IMR-90 (cell line): Measurements from ENCODE around the gene FBXW8. TPM values are rescaled to one million over a fixed set of nuclear protein-coding genes. Genes with fewer than 3 reads are reported as not detected.

Experiments used
- ATAC-seq: fragments of 200-7000 bp; cut with Tn5 transposase; 2 replicates; pipeline ENCODE4 v1.9.1; 2020; ENCODE audit warnings: low read depth, mild to moderate bottlenecking, moderate library complexity
- BruUV-seq: library from RNA; stranded (reverse); fragments of 400-500 nt; replicated peaks from 2 replicates; lab custom pipeline; 2021; lab: Mats Ljungman, UMichigan
- CTCF ChIA-PET: fragments of 300-600 bp; formaldehyde crosslinking; extraction: SDS; loops from one replicate; lab custom pipeline; 2021; ENCODE audit warnings: antibody characterized with exemption; lab: Yijun Ruan, JAX
- POLR2A ChIA-PET: fragments of 300-600 bp; sonication (Branson Sonifier 250); formaldehyde crosslinking; loops from one replicate; lab custom pipeline; 2022; ENCODE audit warnings: antibody characterized with exemption; ENCODE audit not compliant: unreplicated experiment; lab: Charles Lee
- DNase-seq: peaks from one replicate; pipeline ENCODE4 v3.0.0; 2013
- H2AFZ ChIP-seq: replicated peaks from 2 replicates; pipeline ENCODE3; 2013; ENCODE audit warnings: low read length, mild to moderate bottlenecking; ENCODE audit not compliant: poor library complexity
- H2AK5ac ChIP-seq: 2 replicates; pipeline ENCODE4 v1.6.1; 2013; ENCODE audit warnings: low read depth, low read length, inconsistent platforms
- H2AK9ac ChIP-seq: replicated peaks from 2 replicates; pipeline ENCODE3; 2013; ENCODE audit warnings: mild to moderate bottlenecking, low read depth, low read length, moderate library complexity; ENCODE audit not compliant: poor library complexity
- H2BK120ac ChIP-seq: 2 replicates; pipeline ENCODE4 v1.6.1; 2013; ENCODE audit warnings: low read depth, low read length, inconsistent platforms
- H2BK15ac ChIP-seq: 3 replicates; pipeline ENCODE4 v1.6.1; 2013; ENCODE audit warnings: low read depth, low read length, inconsistent platforms
- H2BK20ac ChIP-seq: 2 replicates; pipeline ENCODE4 v1.6.1; 2013; ENCODE audit warnings: low read depth, mild to moderate bottlenecking, inconsistent platforms, low read length, moderate library complexity
- H2BK5ac ChIP-seq: 2 replicates; pipeline ENCODE4 v1.6.1; 2013; ENCODE audit warnings: mild to moderate bottlenecking, low read depth, low read length, inconsistent platforms; ENCODE audit not compliant: poor library complexity, severe bottlenecking
- H3K14ac ChIP-seq: replicated peaks from 2 replicates; pipeline ENCODE4 v1.6.1; 2013; ENCODE audit warnings: low read depth, low read length, inconsistent platforms
- H3K18ac ChIP-seq: 2 replicates; pipeline ENCODE4 v1.6.1; 2013; ENCODE audit warnings: low read depth, low read length, control low read depth
- H3K23ac ChIP-seq: 2 replicates; pipeline ENCODE4 v1.6.1; 2013; ENCODE audit warnings: low read depth, low read length, inconsistent platforms
- H3K27ac ChIP-seq: 2 replicates; pipeline ENCODE4 v1.5.1; 2013; ENCODE audit warnings: mild to moderate bottlenecking, control low read depth, low read length; ENCODE audit not compliant: insufficient read depth
- H3K27me3 ChIP-seq: 2 replicates; pipeline ENCODE4 v1.6.1; 2013; ENCODE audit warnings: low read length; ENCODE audit not compliant: control insufficient read depth, insufficient read depth
- H3K36me3 ChIP-seq: 2 replicates; pipeline ENCODE4 v1.6.1; 2013; ENCODE audit warnings: low read length, mixed read lengths; ENCODE audit not compliant: control insufficient read depth, insufficient read depth
- H3K4ac ChIP-seq: 2 replicates; pipeline ENCODE4 v1.6.1; 2013; ENCODE audit warnings: low read depth, low read length, inconsistent platforms
- H3K4me1 ChIP-seq: 2 replicates; pipeline ENCODE4 v1.6.1; 2013; ENCODE audit warnings: low read length, mixed read lengths; ENCODE audit not compliant: control insufficient read depth, insufficient read depth
- H3K4me2 ChIP-seq: 2 replicates; pipeline ENCODE4 v1.6.1; 2013; ENCODE audit warnings: low read depth, mild to moderate bottlenecking, control low read depth, low read length, moderate library complexity
- H3K4me3 ChIP-seq: 2 replicates; pipeline ENCODE4 v1.5.1; 2013; ENCODE audit warnings: low read depth, mild to moderate bottlenecking, control low read depth, low read length, moderate library complexity; ENCODE audit not compliant: insufficient read depth
- H3K56ac ChIP-seq: 2 replicates; pipeline ENCODE4 v1.6.1; 2013; ENCODE audit warnings: low read length, inconsistent platforms; ENCODE audit not compliant: insufficient read depth; ENCODE audit errors: extremely low read depth
- H3K79me1 ChIP-seq, 2 experiments: 2 replicates each; pipeline ENCODE4 v1.6.1; 2013; ENCODE audit warnings: low read length in 2 of 2, inconsistent platforms in 1 of 2, low read depth in 1 of 2
- H3K9ac ChIP-seq: 2 replicates; pipeline ENCODE4 v1.6.1; 2013; ENCODE audit warnings: low read depth, low read length, control low read depth
- H3K9me1 ChIP-seq: 2 replicates; pipeline ENCODE4 v1.6.1; 2013; ENCODE audit warnings: low read length, inconsistent platforms; ENCODE audit not compliant: insufficient read depth
- H3K9me3 ChIP-seq: 2 replicates; pipeline ENCODE4 v1.6.1; 2013; ENCODE audit warnings: low read length; ENCODE audit not compliant: control insufficient read depth, insufficient read depth
- H4K20me1 ChIP-seq: 2 replicates; pipeline ENCODE4 v1.6.1; 2013; ENCODE audit warnings: low read length, inconsistent platforms; ENCODE audit not compliant: insufficient read depth
- H4K5ac ChIP-seq: 2 replicates; pipeline ENCODE4 v1.6.1; 2013; ENCODE audit warnings: mild to moderate bottlenecking, low read depth, low read length, control low read depth
- H4K8ac ChIP-seq, 2 experiments: 2 replicates each; pipeline ENCODE4 v1.6.1; 2013; ENCODE audit warnings: low read depth in 2 of 2, low read length in 2 of 2, control low read depth in 1 of 2, inconsistent platforms in 1 of 2
- H4K91ac ChIP-seq: 2 replicates; pipeline ENCODE4 v1.6.1; 2013; ENCODE audit warnings: low read depth, low read length, inconsistent platforms; ENCODE audit not compliant: insufficient read depth
- BHLHE40 ChIP-seq: fragments of 150-350 bp; IDR thresholded peaks from 2 replicates; pipeline ENCODE4 v1.6.1; 2016; ENCODE audit warnings: mild to moderate bottlenecking, low read depth, low read length
- CHD1 ChIP-seq: IDR thresholded peaks from 2 replicates; pipeline ENCODE4 v1.6.1; 2012; ENCODE audit warnings: low read depth, low read length, improper control_type of control experiment
- CTCF ChIP-seq: conservative IDR thresholded peaks from 2 replicates; pipeline ENCODE4 v1.5.1; 2012; ENCODE audit warnings: mild to moderate bottlenecking, low read depth, low read length, improper control_type of control experiment
- MAFK ChIP-seq: IDR thresholded peaks from 2 replicates; pipeline ENCODE4 v1.6.1; 2012; ENCODE audit warnings: low read depth, low read length, improper control_type of control experiment
- MAZ ChIP-seq: IDR thresholded peaks from 2 replicates; pipeline ENCODE4 v1.6.1; 2012; ENCODE audit warnings: low read depth, mild to moderate bottlenecking, low read length, improper control_type of control experiment, moderate library complexity, borderline replicate concordance
- MXI1 ChIP-seq: IDR thresholded peaks from 2 replicates; pipeline ENCODE4 v1.6.1; 2012; ENCODE audit warnings: low read depth, mild to moderate bottlenecking, low read length, moderate library complexity, borderline replicate concordance
- NFE2L2 ChIP-seq: fragments of 150-350 bp; IDR thresholded peaks from 2 replicates; pipeline ENCODE4 v1.6.1; 2016; ENCODE audit warnings: low read depth, mild to moderate bottlenecking, low read length
- POLR2A ChIP-seq: IDR thresholded peaks from 2 replicates; pipeline ENCODE4 v1.6.1; 2012; ENCODE audit warnings: mild to moderate bottlenecking, low read depth, low read length
- RAD21 ChIP-seq: IDR thresholded peaks from 2 replicates; pipeline ENCODE4 v1.6.1; 2012; ENCODE audit warnings: low read length, improper control_type of control experiment
- RCOR1 ChIP-seq: IDR thresholded peaks from 2 replicates; pipeline ENCODE4 v1.6.1; 2012; ENCODE audit warnings: mild to moderate bottlenecking, low read length, improper control_type of control experiment; ENCODE audit not compliant: insufficient replicate concordance
- RFX5 ChIP-seq: IDR thresholded peaks from 2 replicates; pipeline ENCODE4 v1.8.0; 2012; ENCODE audit warnings: low read depth, mild to moderate bottlenecking, low read length, moderate library complexity
- SMC3 ChIP-seq: fragments of 150-350 bp; IDR thresholded peaks from 2 replicates; pipeline ENCODE4 v1.6.1; 2016; ENCODE audit warnings: low read depth, mild to moderate bottlenecking, antibody characterized with exemption, low read length, moderate library complexity
- WGBS, 2 experiments: methylation state at CpG; one replicate each; pipeline versions ENCODE4 v1.1.5 to v1.1.7; 2013; ENCODE audit warnings: missing lambda C conversion rate in 2 of 2; ENCODE audit not compliant: insufficient read length in 1 of 2; ENCODE audit errors: extremely low coverage in 2 of 2; 5-methylcytosine and 5-hydroxymethylcytosine counted together
- dilution Hi-C: fragments of 300-500 bp; cut with HindIII; formaldehyde crosslinking; loops from one replicate; pipeline ENCODE4 v1.14.3; 2018; ENCODE audit warnings: low sequenced_read_pairs; ENCODE audit not compliant: unreplicated experiment
- in situ Hi-C: fragments of 300-500 bp; cut with MboI; formaldehyde crosslinking; loops from 3 replicates; pipeline ENCODE4 v1.14.3; 2019; ENCODE audit warnings: low sequenced_read_pairs, inconsistent platforms, mixed read lengths
- intact Hi-C: fragments of 100-400 bp; cut with micrococcal nuclease; formaldehyde crosslinking; loops from 2 replicates; pipeline ENCODE4 v1.10.0; 2022
- polyA plus RNA-seq, 3 experiments: library from polyadenylated mRNA; depleted of rRNA; stranded (reverse); fragments of >200 nt; gene quantifications; 2 replicates each; pipeline ENCODE4 v1.2.3, GENCODE V29; 2012; ENCODE audit warnings: low replicate concordance in 1 of 3
- total RNA-seq: library from RNA; depleted of rRNA; stranded (reverse); fragments of >200 nt; gene quantifications from 2 replicates; pipeline ENCODE4 v1.2.3, GENCODE V29; 2012

FBXW8 gene
- total and polyA plus RNA-seq, 2 of the 4 experiments (the other 2 are of a cell fraction): 20.3 to 25.8 TPM

- H4K5ac ChIP-seq: no peak overlapping the region
- no peak overlapping the region for H3K27ac ChIP-seq
- peaks cover 54% of the 10 kb centered on the region; the same call in 1 of the 2 replicates for H4K20me1 ChIP-seq
- no peak overlapping the region for H3K18ac ChIP-seq
- in situ Hi-C loops: no loop called here
- H3K79me1 ChIP-seq: peaks cover 3 to 73% of the 10 kb centered on the region in 2 experiments
- H4K8ac ChIP-seq: no peak overlapping the region
- CTCF ChIA-PET: no interaction called here
- POLR2A ChIA-PET: no interaction called here
- H3K4me1 ChIP-seq: peaks cover 18% of the 10 kb centered on the region
- no peaks in the 10 kb centered on the region for H3K9me3 ChIP-seq
- no peak overlapping the region for H2AK5ac ChIP-seq
- no peaks in the 10 kb centered on the region for H3K27me3 ChIP-seq
- BruUV-seq: no TSS peak
- intact Hi-C loops: no loop called here
- peaks cover 30% of the 10 kb centered on the region for H3K9me1 ChIP-seq
- H4K91ac ChIP-seq: no peak overlapping the region
- dilution Hi-C loops: no loop called here
- H2AK9ac ChIP-seq: no peak overlapping the region
- no CpG with 5 or more reads among the region's 9 CpGs for WGBS, 2 experiments
- H3K4ac ChIP-seq: no peak overlapping the region
- no peak overlapping the region for H3K14ac ChIP-seq
- H3K36me3 ChIP-seq: peaks cover 15% of the 10 kb centered on the region
- TF ChIP-seq RFX5: no peak
- no peak for TF ChIP-seq MAZ
- TF ChIP-seq BHLHE40: no peak
- no peak for TF ChIP-seq POLR2A
- TF ChIP-seq CTCF: no peak
- TF ChIP-seq CHD1: no peak
- no peak for TF ChIP-seq RCOR1
- TF ChIP-seq MXI1: no peak
- TF ChIP-seq NFE2L2: no peak
- TF ChIP-seq RAD21: no peak
- no peak for TF ChIP-seq MAFK
- no peak for TF ChIP-seq SMC3
- no peak overlapping the region for H3K56ac ChIP-seq
- H3K23ac ChIP-seq: no peak overlapping the region
- H2BK120ac ChIP-seq: no peak overlapping the region
- H3K4me2 ChIP-seq: no peak overlapping the region
- no peak overlapping the region for H3K4me3 ChIP-seq
- H3K9ac ChIP-seq: no peak overlapping the region
- no peak overlapping the region for H2BK15ac ChIP-seq
- H2BK20ac ChIP-seq: no peak overlapping the region
- no peak overlapping the region for H2AFZ ChIP-seq
- no peak overlapping the region for H2BK5ac ChIP-seq
- ATAC-seq (no peak), DNase-seq (no peak)
Observed at GRCh38 chr12:116962783-116963356, 52.1 kb downstream of the FBXW8 start.
